Large intestine (tissue), 12 donors: ENCODE results near the gene DPT. TPM values are rescaled to one million over a fixed set of nuclear protein-coding genes. Genes with fewer than 3 reads are reported as not detected.
"Not testable (repeated sequence)": the region's sequence is repeated elsewhere in the genome, so short reads cannot be mapped to it uniquely, and the experiment has no call there.

ENCODE experiments used
- DNase-seq, 2 donors: peaks; one replicate each; pipeline versions ENCODE4 v3.0.0 to v3.0.0-alpha.2; 2013
- H3K27ac ChIP-seq: one replicate; pipeline ENCODE4 v1.5.1; 2013; ENCODE audit warnings: low read length
- H3K27me3 ChIP-seq: 2 replicates; pipeline ENCODE4 v1.6.1; 2013; ENCODE audit warnings: low read length; ENCODE audit not compliant: control insufficient read depth, insufficient read depth
- H3K36me3 ChIP-seq: 2 replicates; pipeline ENCODE4 v1.6.1; 2013; ENCODE audit warnings: low read length; ENCODE audit not compliant: control insufficient read depth, insufficient read depth
- H3K4me1 ChIP-seq: one replicate; pipeline ENCODE4 v1.6.1; 2013; ENCODE audit warnings: low read length; ENCODE audit not compliant: control insufficient read depth, insufficient read depth
- H3K4me3 ChIP-seq: one replicate; pipeline ENCODE4 v1.5.1; 2013; ENCODE audit warnings: low read length
- H3K9me3 ChIP-seq: one replicate; pipeline ENCODE4 v1.6.1; 2013; ENCODE audit warnings: mild to moderate bottlenecking, low read depth, low read length, moderate library complexity; ENCODE audit not compliant: control insufficient read depth
- WGBS: methylation state at CpG from one replicate; pipeline ENCODE4 v1.1.5; 2013; ENCODE audit warnings: low lambda C conversion rate; ENCODE audit not compliant: insufficient coverage; 5-methylcytosine and 5-hydroxymethylcytosine counted together
- long read RNA-seq, 11 donors: transcript quantifications; one replicate each; lab custom pipeline, GENCODE V29; 2026
- polyA plus RNA-seq: library from polyadenylated mRNA; unstranded; fragments of 120-200 nt; gene quantifications from one replicate; pipeline ENCODE4 v1.2.1, GENCODE V29; 2013

Gene DPT
- polyA plus RNA-seq = 11.4 TPM
- long read RNA-seq, donor 1, transcript DPT-201 (4 exons, 1,786 nt) = major isoform, 7 of 7 reads
- long read RNA-seq, donor 1, partial matches to known transcripts = 0 of 7 reads
- long read RNA-seq, donor 1, other reads (novel, unspliced or antisense) = 0 of 7 reads
- long read RNA-seq, donor 2, transcript DPT-201 (4 exons, 1,786 nt) = major isoform, 17 of 17 reads
- long read RNA-seq, donor 2, partial matches to known transcripts = 0 of 17 reads
- long read RNA-seq, donor 2, other reads (novel, unspliced or antisense) = 0 of 17 reads
- long read RNA-seq, donor 3 = 0 reads
- long read RNA-seq, donor 4, partial matches to known transcripts = 0 of 2 reads
- long read RNA-seq, donor 4, other reads (novel, unspliced or antisense) = 0 of 2 reads
- long read RNA-seq, donor 5, transcript DPT-201 (4 exons, 1,786 nt) = major isoform, 21 of 21 reads
- long read RNA-seq, donor 5, partial matches to known transcripts = 0 of 21 reads
- long read RNA-seq, donor 5, other reads (novel, unspliced or antisense) = 0 of 21 reads
- long read RNA-seq, donor 6, transcript DPT-201 (4 exons, 1,786 nt) = major isoform, 18 of 18 reads
- long read RNA-seq, donor 6, partial matches to known transcripts = 0 of 18 reads
- long read RNA-seq, donor 6, other reads (novel, unspliced or antisense) = 0 of 18 reads
- long read RNA-seq, donor 7, transcript DPT-201 (4 exons, 1,786 nt) = major isoform, 21 of 21 reads
- long read RNA-seq, donor 7, partial matches to known transcripts = 0 of 21 reads
- long read RNA-seq, donor 7, other reads (novel, unspliced or antisense) = 0 of 21 reads
- long read RNA-seq, donor 8, transcript DPT-201 (4 exons, 1,786 nt) = major isoform, 22 of 22 reads
- long read RNA-seq, donor 8, partial matches to known transcripts = 0 of 22 reads
- long read RNA-seq, donor 8, other reads (novel, unspliced or antisense) = 0 of 22 reads
- long read RNA-seq, donor 9, transcript DPT-201 (4 exons, 1,786 nt) = major isoform, 39 of 39 reads
- long read RNA-seq, donor 9, partial matches to known transcripts = 0 of 39 reads
- long read RNA-seq, donor 9, other reads (novel, unspliced or antisense) = 0 of 39 reads
- long read RNA-seq, donor 10, transcript DPT-201 (4 exons, 1,786 nt) = major isoform, 25 of 25 reads
- long read RNA-seq, donor 10, partial matches to known transcripts = 0 of 25 reads
- long read RNA-seq, donor 10, other reads (novel, unspliced or antisense) = 0 of 25 reads
- long read RNA-seq, donor 11, transcript DPT-201 (4 exons, 1,786 nt) = major isoform, 19 of 19 reads
- long read RNA-seq, donor 11, partial matches to known transcripts = 0 of 19 reads
- long read RNA-seq, donor 11, other reads (novel, unspliced or antisense) = 0 of 19 reads

- H3K27me3 ChIP-seq = no peaks in the 10 kb centered on the region
- WGBS = 100% methylated on average over 1 of the region's 14 CpGs
- peak in 1 of 2 donors; percentile 14 for DNase-seq
- no peaks in the 10 kb centered on the region for H3K4me1 ChIP-seq
- no peaks in the 10 kb centered on the region for H3K36me3 ChIP-seq
- H3K9me3 ChIP-seq = no peaks in the 10 kb centered on the region
- peak within 1 kb of the TSS; percentile 16 for H3K4me3 ChIP-seq
- no peak within 1 kb of the TSS for H3K27ac ChIP-seq
Observed at GRCh38 chr1:168728473-168729404, at the start of gene DPT. DPT (minus strand) TSS chr1:168729206; CDS start chr1:168729174, 32 bp downstream.

- Histone ChIP-seq H3K4me1 (peaks cover 3% of the 10 kb centered on the region), H3K9me3 (no peaks in the 10 kb centered on the region), H3K4me3 (no peak overlapping the region), H3K36me3 (no peaks in the 10 kb centered on the region), H3K27ac (no peak overlapping the region), H3K27me3 (no peaks in the 10 kb centered on the region)
- 100% methylated on average over 2 of the region's 3 CpGs for WGBS
- DNase-seq = no peak
Observed at GRCh38 chr1:168775366-168775765, 46.4 kb upstream of the DPT start.

- no CpG with 5 or more reads among the region's 1 CpG for WGBS
- no peaks in the 10 kb centered on the region for H3K27me3 ChIP-seq
- no peaks in the 10 kb centered on the region for H3K36me3 ChIP-seq
- no peaks in the 10 kb centered on the region for H3K9me3 ChIP-seq
- peak; percentile 23 to 35 for DNase-seq
- no peak overlapping the region for H3K4me3 ChIP-seq
- H3K4me1 ChIP-seq = peaks cover 3% of the 10 kb centered on the region
- no peak overlapping the region for H3K27ac ChIP-seq
Observed at GRCh38 chr1:168774241-168774640, 45.2 kb upstream of the DPT start.

GRCh38 chr1:168772428-168773060 is 43.5 kb upstream of the DPT start:
- no peaks in the 10 kb centered on the region for H3K9me3 ChIP-seq
- peaks cover 3% of the 10 kb centered on the region for H3K4me1 ChIP-seq
- DNase-seq = no peak
- no peak overlapping the region for H3K27ac ChIP-seq
- no peaks in the 10 kb centered on the region for H3K27me3 ChIP-seq
- no peaks in the 10 kb centered on the region for H3K36me3 ChIP-seq
- H3K4me3 ChIP-seq = no peak overlapping the region
- WGBS = no CpG with 5 or more reads among the region's 2 CpGs

- peaks cover 3% of the 10 kb centered on the region for H3K4me1 ChIP-seq
- 100% methylated on average over 1 of the region's 4 CpGs for WGBS
- H3K27me3 ChIP-seq = no peaks in the 10 kb centered on the region
- no peaks in the 10 kb centered on the region for H3K36me3 ChIP-seq
- no peak overlapping the region for H3K4me3 ChIP-seq
- no peaks in the 10 kb centered on the region for H3K9me3 ChIP-seq
- no peak overlapping the region for H3K27ac ChIP-seq
- DNase-seq = no peak
Observed at GRCh38 chr1:168771104-168771630, 42.2 kb upstream of the DPT start.

GRCh38 chr1:168769893-168770292 is 40.9 kb upstream of the DPT start:
- H3K27ac ChIP-seq, H3K4me3 ChIP-seq, H3K4me1 ChIP-seq, H3K27me3 ChIP-seq, H3K9me3 ChIP-seq, H3K36me3 ChIP-seq, DNase-seq: not testable (repeated sequence)
- WGBS = no CpG with 5 or more reads among the region's 3 CpGs

- Histone ChIP-seq H3K27ac (no peak overlapping the region), H3K36me3 (no peaks in the 10 kb centered on the region), H3K27me3 (no peaks in the 10 kb centered on the region), H3K4me3 (no peak overlapping the region), H3K4me1 (no peaks in the 10 kb centered on the region), H3K9me3 (no peaks in the 10 kb centered on the region)
- no CpG with 5 or more reads among the region's 4 CpGs for WGBS
- DNase-seq = no peak
Observed at GRCh38 chr1:168767894-168768584, 39.0 kb upstream of the DPT start.

GRCh38 chr1:168766568-168766967 is 37.6 kb upstream of the DPT start:
- Histone ChIP-seq H3K4me3 (no peak overlapping the region), H3K9me3 (no peaks in the 10 kb centered on the region), H3K4me1 (no peaks in the 10 kb centered on the region), H3K27me3 (no peaks in the 10 kb centered on the region), H3K36me3 (no peaks in the 10 kb centered on the region), H3K27ac (no peak overlapping the region)
- WGBS = no CpG with 5 or more reads among the region's 5 CpGs
- DNase-seq = peak in 1 of 2 donors; percentile 30
